Breast epithelium (tissue), 4 donors: ENCODE data around the gene LMAN2. TPM values are rescaled to one million over a fixed set of nuclear protein-coding genes. Genes with fewer than 3 reads are reported as not detected.

Experiments used
- DNase-seq, 2 donors: peaks; one replicate each; pipeline ENCODE4 v3.0.0-alpha.2; 2019; ENCODE audit warnings: low spot score in 2 of 2
- H3K27ac ChIP-seq, 2 donors: fragments of 200-600 bp; sonication (generic) in 1 of 2; one replicate each; pipeline ENCODE4 v1.5.1; 2016 to 2019; ENCODE audit warnings: mild to moderate bottlenecking in 1 of 2
- H3K27me3 ChIP-seq, 2 donors: fragments of 200-600 bp; sonication (generic) in 1 of 2; one replicate each; pipeline versions ENCODE4 v1.5.1 to v1.6.0; 2017 to 2019; ENCODE audit warnings: control low read depth in 1 of 2, mild to moderate bottlenecking in 1 of 2
- H3K36me3 ChIP-seq: fragments of 200-600 bp; one replicate; pipeline ENCODE4 v1.5.1; 2019
- H3K4me1 ChIP-seq, 2 donors: fragments of 200-600 bp; sonication (generic); one replicate each; pipeline ENCODE4 v1.5.1; 2016 to 2019; ENCODE audit warnings: control low read depth in 1 of 2
- H3K4me3 ChIP-seq, 3 donors: fragments of 200-600 bp; sonication (generic); 1 replicate in 2 of 3; 2 replicates in 1 of 3; pipeline ENCODE4 v1.5.1; 2016 to 2019; ENCODE audit warnings: mild to moderate bottlenecking in 3 of 3, moderate library complexity in 2 of 3
- H3K9me3 ChIP-seq, 2 donors: fragments of 200-600 bp; sonication (generic) in 1 of 2; one replicate each; pipeline ENCODE4 v1.5.1; 2016 to 2019; ENCODE audit warnings: control low read depth in 1 of 2
- POLR2A ChIP-seq: fragments of 450-650 bp; IDR thresholded peaks from one replicate; pipeline ENCODE4 v1.6.1; 2016; ENCODE audit warnings: antibody characterized with exemption, mild to moderate bottlenecking, moderate library complexity
- POLR2AphosphoS5 ChIP-seq, 3 donors: sonication (generic); formaldehyde crosslinking; IDR thresholded peaks; one replicate each; pipeline ENCODE4 v1.6.1; 2017; ENCODE audit warnings: antibody characterized with exemption in 3 of 3
- intact Hi-C: fragments of 100-400 bp; cut with DNase I; formaldehyde crosslinking; loops from one replicate; pipeline ENCODE4 v1.15.1; 2023; ENCODE audit warnings: low total_unique reads
- total RNA-seq, 3 donors: library from RNA; depleted of rRNA; stranded (reverse); fragments of >200 nt; gene quantifications; one replicate each; pipeline ENCODE4 v1.1.0, GENCODE V29; 2016
- TF ChIP-seq, protein P1 (sequence below), 3 donors: fragments of 450-650 bp; IDR thresholded peaks; one replicate each; pipeline ENCODE4 v1.5.1; 2016 to 2017; ENCODE audit warnings: antibody characterized with exemption in 3 of 3, mild to moderate bottlenecking in 3 of 3, moderate library complexity in 3 of 3

Gene LMAN2
- total RNA-seq, 3 donors from 2014 or later: 139 to 188 (median 170) TPM

DNA sequence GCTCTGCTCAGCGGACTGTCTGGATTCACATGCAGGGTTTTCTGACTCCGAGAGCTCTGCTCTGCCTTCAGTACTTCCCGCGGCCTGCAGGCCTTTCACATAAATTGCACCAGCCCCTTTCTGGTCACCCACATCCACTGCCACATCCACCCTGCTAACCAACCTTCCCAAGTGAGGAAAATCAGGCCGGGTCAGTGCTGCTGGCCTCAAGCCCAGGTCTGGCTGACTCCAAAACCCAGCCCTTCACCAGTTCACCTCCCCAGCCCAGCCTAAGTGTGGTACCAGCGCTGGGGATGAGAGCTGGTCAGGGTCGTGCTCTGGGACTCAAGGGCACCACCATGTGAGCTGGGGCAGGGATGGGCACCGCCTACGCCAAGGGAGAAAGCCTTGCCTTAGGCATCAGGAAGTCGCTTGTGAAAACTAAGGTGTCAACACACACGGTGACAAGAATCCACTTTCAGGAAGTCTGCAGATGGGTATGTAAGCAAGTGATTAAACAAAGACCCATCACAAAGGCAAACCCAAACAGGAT is 12.3 kb downstream of the LMAN2 start:
- intact Hi-C loops: loop anchor here (1.0 kb wide), 1 partner anchor 24 kb away; no protein-coding TSS in a partner anchor
- Histone ChIP-seq H3K36me3 (peaks cover 14% of the 10 kb centered on the region), H3K27ac (peak overlapping the region in 1 of 2 donors; percentile 68), H3K9me3 (no peaks in the 10 kb centered on the region), H3K4me1 (peaks cover 0 to 9% of the 10 kb centered on the region in 2 donors), H3K27me3 (no peaks in the 10 kb centered on the region), H3K4me3 (no peak overlapping the region)
- TF ChIP-seq, protein P1, sequence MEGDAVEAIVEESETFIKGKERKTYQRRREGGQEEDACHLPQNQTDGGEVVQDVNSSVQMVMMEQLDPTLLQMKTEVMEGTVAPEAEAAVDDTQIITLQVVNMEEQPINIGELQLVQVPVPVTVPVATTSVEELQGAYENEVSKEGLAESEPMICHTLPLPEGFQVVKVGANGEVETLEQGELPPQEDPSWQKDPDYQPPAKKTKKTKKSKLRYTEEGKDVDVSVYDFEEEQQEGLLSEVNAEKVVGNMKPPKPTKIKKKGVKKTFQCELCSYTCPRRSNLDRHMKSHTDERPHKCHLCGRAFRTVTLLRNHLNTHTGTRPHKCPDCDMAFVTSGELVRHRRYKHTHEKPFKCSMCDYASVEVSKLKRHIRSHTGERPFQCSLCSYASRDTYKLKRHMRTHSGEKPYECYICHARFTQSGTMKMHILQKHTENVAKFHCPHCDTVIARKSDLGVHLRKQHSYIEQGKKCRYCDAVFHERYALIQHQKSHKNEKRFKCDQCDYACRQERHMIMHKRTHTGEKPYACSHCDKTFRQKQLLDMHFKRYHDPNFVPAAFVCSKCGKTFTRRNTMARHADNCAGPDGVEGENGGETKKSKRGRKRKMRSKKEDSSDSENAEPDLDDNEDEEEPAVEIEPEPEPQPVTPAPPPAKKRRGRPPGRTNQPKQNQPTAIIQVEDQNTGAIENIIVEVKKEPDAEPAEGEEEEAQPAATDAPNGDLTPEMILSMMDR (IDR thresholded peaks at IDR 0.05): no peak
- TF ChIP-seq POLR2A (no peak), POLR2AphosphoS5 (IDR thresholded peaks at IDR 0.05) (no peak)
- no peak for DNase-seq

GRCh38 chr5:177338251-177339106 is 13.0 kb downstream of the LMAN2 start:
- intact Hi-C loops: loop anchor here (1.0 kb wide), 1 partner anchor 25 kb away; no protein-coding TSS in a partner anchor
- Histone ChIP-seq H3K27ac (peak overlapping the region in 1 of 2 donors; percentile 68), H3K4me1 (peaks cover 0 to 9% of the 10 kb centered on the region in 2 donors), H3K27me3 (no peaks in the 10 kb centered on the region), H3K4me3 (no peak overlapping the region), H3K9me3 (no peaks in the 10 kb centered on the region), H3K36me3 (peaks cover 20% of the 10 kb centered on the region)
- no peak for DNase-seq
- no peak for TF ChIP-seq POLR2A
- TF ChIP-seq, protein P1 (IDR thresholded peaks at IDR 0.05): no peak
- no peak for TF ChIP-seq POLR2AphosphoS5 (IDR thresholded peaks at IDR 0.05)

- Histone ChIP-seq H3K27me3 (no peaks in the 10 kb centered on the region), H3K27ac (peak overlapping the region; percentile 57 to 75), H3K4me3 (no peak overlapping the region), H3K9me3 (no peaks in the 10 kb centered on the region), H3K36me3 (peaks cover 20% of the 10 kb centered on the region), H3K4me1 (peaks cover 0 to 9% of the 10 kb centered on the region in 2 donors)
- peak in 1 of 2 donors; percentile 45 for DNase-seq
- intact Hi-C loops: no loop called here
- no peak for TF ChIP-seq POLR2AphosphoS5 (IDR thresholded peaks at IDR 0.05)
- TF ChIP-seq, protein P1 (IDR thresholded peaks at IDR 0.05): no peak
- no peak for TF ChIP-seq POLR2A
Observed at GRCh38 chr5:177336603-177337494, 14.6 kb downstream of the LMAN2 start.

DNA sequence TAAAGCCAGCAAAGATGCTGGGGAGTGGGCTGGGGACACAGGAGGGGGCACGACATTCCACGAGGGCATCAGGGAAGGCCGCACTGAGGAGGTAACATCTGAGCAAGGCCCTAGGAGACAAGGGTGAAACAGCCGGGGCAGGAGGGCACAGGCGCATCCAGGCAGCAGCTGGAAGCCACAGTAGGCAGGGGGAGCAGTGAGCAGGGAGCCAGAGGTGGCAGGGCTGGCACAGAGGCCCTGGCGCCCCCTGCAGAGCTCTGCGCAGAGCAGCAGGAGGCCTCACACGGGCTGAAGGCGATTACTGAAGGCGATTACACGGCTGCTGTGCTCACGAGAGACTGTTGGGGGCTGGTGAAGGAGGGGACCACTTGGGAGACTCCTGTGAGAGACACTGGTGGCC is 15.4 kb downstream of the LMAN2 start:
- intact Hi-C loops: no loop called here
- Histone ChIP-seq H3K27me3 (no peaks in the 10 kb centered on the region), H3K36me3 (peaks cover 20% of the 10 kb centered on the region), H3K27ac (peak overlapping the region; percentile 57 to 61), H3K4me3 (no peak overlapping the region), H3K9me3 (no peaks in the 10 kb centered on the region), H3K4me1 (peaks cover 0 to 9% of the 10 kb centered on the region in 2 donors)
- TF ChIP-seq POLR2AphosphoS5 (IDR thresholded peaks at IDR 0.05) (no peak), POLR2A (no peak)
- TF ChIP-seq, protein P1 (IDR thresholded peaks at IDR 0.05): no peak
- no peak for DNase-seq
